SK-N-SH (cell line): ENCODE data around the gene ANXA8. TPM values are rescaled to one million over a fixed set of nuclear protein-coding genes. Genes with fewer than 3 reads are reported as not detected.

Experiments used
- CTCF ChIA-PET: fragments of 300-600, 350-600 bp; formaldehyde crosslinking; extraction: SDS; loops from one replicate; lab custom pipeline; 2021; lab: Yijun Ruan, JAX
- POLR2A ChIA-PET: fragments of 350-600 bp; sonication (Branson Sonifier 250); formaldehyde crosslinking; extraction: SDS; loops from one replicate; lab custom pipeline; 2020; ENCODE audit warnings: antibody characterized with exemption, inconsistent platforms; lab: Yijun Ruan, JAX
- DNase-seq: peaks from one replicate; pipeline ENCODE4 v3.0.0; 2012
- H2AFZ ChIP-seq: fragments of 200-600 bp; sonication (generic); 2 replicates; pipeline ENCODE4 v1.8.1; 2016; ENCODE audit warnings: antibody characterized with exemption, mild to moderate bottlenecking, low read depth
- H3F3A ChIP-seq: fragments of 200-600 bp; sonication (generic); replicated peaks from 2 replicates; pipeline ENCODE3; 2016; ENCODE audit warnings: antibody characterized with exemption, mild to moderate bottlenecking; ENCODE audit not compliant: insufficient read depth
- H3K27ac ChIP-seq, 2 experiments: fragments of 200-500 bp in 1 of 2; fragments of 200-600 bp in 1 of 2; sonication (Bioruptor generic) in 1 of 2; sonication (generic), shearing (Covaris generic) in 1 of 2; 2 replicates each; pipeline versions ENCODE4 v1.5.1 to v1.6.1; 2014 to 2016; ENCODE audit warnings: low read depth in 2 of 2, inconsistent platforms in 1 of 2, low read length in 1 of 2, mild to moderate bottlenecking in 1 of 2, mixed read lengths in 1 of 2
- H3K27me3 ChIP-seq: fragments of 200-600 bp; sonication (generic), shearing (Covaris generic); 2 replicates; pipeline ENCODE4 v1.6.1; 2016; ENCODE audit warnings: mixed run types; ENCODE audit not compliant: insufficient read depth
- H3K36me3 ChIP-seq, 2 experiments: fragments of 200-500 bp in 1 of 2; fragments of 200-600 bp in 1 of 2; sonication (Bioruptor generic) in 1 of 2; sonication (generic) in 1 of 2; replicated peaks in 1 of 2; 2 replicates each; pipeline versions ENCODE3 to v1.5.1; 2014 to 2016; ENCODE audit warnings: low read length in 1 of 2, mild to moderate bottlenecking in 1 of 2; ENCODE audit not compliant: insufficient read depth in 2 of 2, control insufficient read depth in 1 of 2
- H3K4me1 ChIP-seq, 2 experiments: fragments of 200-500 bp in 1 of 2; fragments of 200-600 bp in 1 of 2; sonication (Bioruptor generic) in 1 of 2; sonication (generic), shearing (Covaris generic) in 1 of 2; 2 replicates each; pipeline versions ENCODE4 v1.5.1 to v1.6.1; 2014 to 2016; ENCODE audit warnings: low read depth in 1 of 2, low read length in 1 of 2, mixed run types in 1 of 2; ENCODE audit not compliant: insufficient read depth in 2 of 2, control insufficient read depth in 1 of 2
- H3K4me2 ChIP-seq: fragments of 200-600 bp; sonication (generic), shearing (Covaris generic); 2 replicates; pipeline ENCODE4 v1.6.1; 2017; ENCODE audit warnings: mixed run types
- H3K4me3 ChIP-seq, 2 experiments: fragments of 200-500 bp in 1 of 2; fragments of 200-600 bp in 1 of 2; sonication (Bioruptor generic) in 1 of 2; sonication (generic), shearing (Covaris generic) in 1 of 2; 2 replicates each; pipeline versions ENCODE4 v1.5.1 to v1.8.1; 2014 to 2016; ENCODE audit warnings: low read depth in 2 of 2, inconsistent platforms in 1 of 2, low read length in 1 of 2, mild to moderate bottlenecking in 1 of 2, mixed read lengths in 1 of 2, moderate library complexity in 1 of 2
- H3K79me2 ChIP-seq: fragments of 200-600 bp; sonication (generic); 2 replicates; pipeline ENCODE4 v1.8.1; 2017; ENCODE audit warnings: mild to moderate bottlenecking; ENCODE audit not compliant: insufficient read depth
- H3K9ac ChIP-seq: fragments of 200-600 bp; sonication (generic); 2 replicates; pipeline ENCODE4 v1.6.1; 2017; ENCODE audit warnings: mixed run types
- H3K9me2 ChIP-seq: fragments of 200-600 bp; sonication (generic); 2 replicates; pipeline ENCODE4 v1.6.1; 2017; ENCODE audit warnings: mixed run types
- H3K9me3 ChIP-seq: fragments of 200-600 bp; sonication (generic); 2 replicates; pipeline ENCODE4 v1.6.1; 2017; ENCODE audit warnings: mixed run types, mild to moderate bottlenecking, moderate library complexity
- H4K20me1 ChIP-seq: fragments of 200-600 bp; sonication (generic); 2 replicates; pipeline ENCODE4 v1.6.1; 2017; ENCODE audit warnings: mild to moderate bottlenecking, mixed run types; ENCODE audit not compliant: insufficient read depth
- CTCF ChIP-seq: fragments of 200-600 bp; sonication (generic); IDR thresholded peaks from 2 replicates; pipeline ENCODE4 v1.6.1; 2017; ENCODE audit warnings: antibody characterized with exemption, mild to moderate bottlenecking, moderate library complexity
- ELF1 ChIP-seq: IDR thresholded peaks from 2 replicates; pipeline ENCODE4 v1.4.0; 2012
- EP300 ChIP-seq, 2 experiments: IDR thresholded peaks; 2 replicates each; pipeline versions ENCODE4 v1.4.0 to v1.6.1; 2012; ENCODE audit warnings: borderline replicate concordance in 1 of 2, low read depth in 1 of 2, low read length in 1 of 2
- EZH2phosphoT487 ChIP-seq: fragments of 200-600 bp; sonication (generic); IDR thresholded peaks from 2 replicates; pipeline ENCODE4 v1.6.1; 2017; ENCODE audit warnings: low read depth, mixed run types, mild to moderate bottlenecking, antibody characterized with exemption, moderate library complexity, borderline replicate concordance
- FOXJ3 ChIP-seq: sonication (generic); formaldehyde crosslinking; IDR thresholded peaks from 2 replicates; pipeline ENCODE4 v1.5.1; 2020; ENCODE audit warnings: mild to moderate bottlenecking, missing genetic modification reagents
- FOXM1 ChIP-seq: IDR thresholded peaks from 2 replicates; pipeline ENCODE4 v1.4.0; 2012; ENCODE audit warnings: low read depth, mild to moderate bottlenecking
- GABPA ChIP-seq: IDR thresholded peaks from 2 replicates; pipeline ENCODE4 v1.4.0; 2012; ENCODE audit warnings: low read depth, mild to moderate bottlenecking
- GATA2 ChIP-seq: sonication (generic); formaldehyde crosslinking; IDR thresholded peaks from 2 replicates; pipeline ENCODE4 v1.5.0; 2020; ENCODE audit warnings: mild to moderate bottlenecking, missing genetic modification reagents
- JUND ChIP-seq: IDR thresholded peaks from 2 replicates; pipeline ENCODE4 v1.4.0; 2012
- MEF2A ChIP-seq: IDR thresholded peaks from 2 replicates; pipeline ENCODE4 v1.4.0; 2012; ENCODE audit warnings: low read depth, borderline replicate concordance
- RAD21 ChIP-seq: IDR thresholded peaks from 2 replicates; pipeline ENCODE4 v1.6.1; 2012; ENCODE audit warnings: mild to moderate bottlenecking, low read length
- RCOR1 ChIP-seq: fragments of 150-350 bp; IDR thresholded peaks from 2 replicates; pipeline ENCODE4 v1.6.1; 2017; ENCODE audit warnings: antibody characterized with exemption, low read length
- RFX5 ChIP-seq: IDR thresholded peaks from 2 replicates; pipeline ENCODE4 v1.6.1; 2012; ENCODE audit warnings: mild to moderate bottlenecking, improper control_type of control experiment, low read length
- TEAD4 ChIP-seq: IDR thresholded peaks from 2 replicates; pipeline ENCODE4 v1.4.0; 2012; ENCODE audit warnings: mild to moderate bottlenecking, borderline replicate concordance; ENCODE audit not compliant: insufficient read depth
- YY1 ChIP-seq: IDR thresholded peaks from 2 replicates; pipeline ENCODE4 v1.4.0; 2012; ENCODE audit warnings: low read depth, mild to moderate bottlenecking
- WGBS: methylation state at CpG from one replicate; pipeline ENCODE4 v1.1.6; 2017; ENCODE audit warnings: low lambda C conversion rate; 5-methylcytosine and 5-hydroxymethylcytosine counted together
- polyA plus RNA-seq, 3 experiments: library from polyadenylated mRNA; depleted of rRNA; stranded (reverse); fragments of >200 nt; gene quantifications; 2 replicates each; pipeline ENCODE4 v1.2.3, GENCODE V29; 2012
- TF ChIP-seq, protein P1 (sequence below): IDR thresholded peaks from 2 replicates; pipeline ENCODE4 v1.4.0; 2012; ENCODE audit warnings: low read depth, borderline replicate concordance
- TF ChIP-seq, protein P2 (sequence below): IDR thresholded peaks from 2 replicates; pipeline ENCODE4 v1.4.0; 2012; ENCODE audit warnings: low read depth, borderline replicate concordance

ANXA8 gene
- polyA plus RNA-seq, 1 of the 3 experiments (the other 2 are of a cell fraction) = 0.15 TPM

- Histone ChIP-seq H3K4me2 (no peak overlapping the region), H3F3A (peaks cover 2% of the 10 kb centered on the region), H3K36me3 (no peaks in the 10 kb centered on the region), H3K79me2 (no peaks in the 10 kb centered on the region), H2AFZ (no peak overlapping the region), H3K27ac (no peak overlapping the region), H3K4me3 (no peak overlapping the region), H3K27me3 (0 out of 2 replicates have a peak, but pooled peaks cover 15% of the 10 kb centered on the region), H3K9me2 (no peaks in the 10 kb centered on the region), H3K9me3 (no peaks in the 10 kb centered on the region), H3K9ac (no peak overlapping the region), H3K4me1 (no peaks in the 10 kb centered on the region; a peak in 1 of 4 replicates), H4K20me1 (no peaks in the 10 kb centered on the region)
- ChIA-PET CTCF (no interaction called here), POLR2A (no interaction called here)
- 81% methylated on average over 3 of the region's 4 CpGs for WGBS
- no peak for DNase-seq
- TF ChIP-seq GABPA (no peak), EZH2phosphoT487 (no peak), FOXM1 (no peak), CTCF (no peak), RCOR1 (no peak), ELF1 (no peak), RAD21 (no peak)
- TF ChIP-seq, protein P1, sequence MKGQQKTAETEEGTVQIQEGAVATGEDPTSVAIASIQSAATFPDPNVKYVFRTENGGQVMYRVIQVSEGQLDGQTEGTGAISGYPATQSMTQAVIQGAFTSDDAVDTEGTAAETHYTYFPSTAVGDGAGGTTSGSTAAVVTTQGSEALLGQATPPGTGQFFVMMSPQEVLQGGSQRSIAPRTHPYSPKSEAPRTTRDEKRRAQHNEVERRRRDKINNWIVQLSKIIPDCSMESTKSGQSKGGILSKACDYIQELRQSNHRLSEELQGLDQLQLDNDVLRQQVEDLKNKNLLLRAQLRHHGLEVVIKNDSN = no peak
- TF ChIP-seq, protein P2, sequence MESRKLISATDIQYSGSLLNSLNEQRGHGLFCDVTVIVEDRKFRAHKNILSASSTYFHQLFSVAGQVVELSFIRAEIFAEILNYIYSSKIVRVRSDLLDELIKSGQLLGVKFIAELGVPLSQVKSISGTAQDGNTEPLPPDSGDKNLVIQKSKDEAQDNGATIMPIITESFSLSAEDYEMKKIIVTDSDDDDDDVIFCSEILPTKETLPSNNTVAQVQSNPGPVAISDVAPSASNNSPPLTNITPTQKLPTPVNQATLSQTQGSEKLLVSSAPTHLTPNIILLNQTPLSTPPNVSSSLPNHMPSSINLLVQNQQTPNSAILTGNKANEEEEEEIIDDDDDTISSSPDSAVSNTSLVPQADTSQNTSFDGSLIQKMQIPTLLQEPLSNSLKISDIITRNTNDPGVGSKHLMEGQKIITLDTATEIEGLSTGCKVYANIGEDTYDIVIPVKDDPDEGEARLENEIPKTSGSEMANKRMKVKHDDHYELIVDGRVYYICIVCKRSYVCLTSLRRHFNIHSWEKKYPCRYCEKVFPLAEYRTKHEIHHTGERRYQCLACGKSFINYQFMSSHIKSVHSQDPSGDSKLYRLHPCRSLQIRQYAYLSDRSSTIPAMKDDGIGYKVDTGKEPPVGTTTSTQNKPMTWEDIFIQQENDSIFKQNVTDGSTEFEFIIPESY = no peak
Measured at GRCh38 chr10:47425813-47426419, 58.0 kb downstream of the ANXA8 start.

- POLR2A ChIA-PET = no interaction called here
- Histone ChIP-seq H2AFZ (no peak overlapping the region), H3K4me2 (no peak overlapping the region), H3K9me3 (no peaks in the 10 kb centered on the region), H3K9me2 (no peaks in the 10 kb centered on the region), H3K79me2 (no peaks in the 10 kb centered on the region)
- WGBS = 49% methylated on average over 8 of the region's 8 CpGs
- TF ChIP-seq FOXJ3 (CRISPR knock-in tag) (no peak), GABPA (no peak), MEF2A (no peak), JUND (no peak), GATA2 (CRISPR knock-in tag) (no peak), EP300 (IDR thresholded peaks at IDR 0.05; ENCODE audit: borderline replicate concordance in 1 of 2, low read depth in 1 of 2, low read length in 1 of 2) (no peak), YY1 (no peak), RFX5 (no peak), TEAD4 (no peak)
- TF ChIP-seq, protein P1 = no peak
- TF ChIP-seq, all 33 proteins: peak for 0
- Histone ChIP-seq H3K27me3 (no peaks in the 10 kb centered on the region), H3K4me1 (no peaks in the 10 kb centered on the region; a peak in 1 of 4 replicates), H3K4me3 (no peak overlapping the region), H4K20me1 (no peaks in the 10 kb centered on the region), H3K27ac (no peak overlapping the region), H3F3A (peaks cover 2% of the 10 kb centered on the region), H3K9ac (no peak overlapping the region), H3K36me3 (no peaks in the 10 kb centered on the region)
- no peak for DNase-seq
- CTCF ChIA-PET = interaction anchor here (0.7 kb wide), 1 partner anchor 14 kb away, joined by 3 read pairs; no protein-coding TSS in a partner anchor
Measured at GRCh38 chr10:47424231-47424630, 59.7 kb downstream of the ANXA8 start.
